Lung microvascular endothelial cell (primary cell): ENCODE measurements around the gene GRID2. TPM values are rescaled to one million over a fixed set of nuclear protein-coding genes. Genes with fewer than 3 reads are reported as not detected.
"Not testable (repeated sequence)": the region's sequence is repeated elsewhere in the genome, so short reads cannot be mapped to it uniquely, and the experiment has no call there.

Experiments used
- DNase-seq, 2 donors: peaks; one replicate each; pipeline versions ENCODE4 v3.0.0 to v3.0.0-alpha.2; 2010; ENCODE audit warnings: low read depth in 2 of 2
- total RNA-seq: library from RNA; depleted of rRNA; stranded (reverse); fragments of >200 nt; gene quantifications from 2 replicates; pipeline ENCODE4 v1.2.1, GENCODE V29; 2014

The GRID2 gene
- total RNA-seq, 1 donor from 2014 or later = not detected

DNA sequence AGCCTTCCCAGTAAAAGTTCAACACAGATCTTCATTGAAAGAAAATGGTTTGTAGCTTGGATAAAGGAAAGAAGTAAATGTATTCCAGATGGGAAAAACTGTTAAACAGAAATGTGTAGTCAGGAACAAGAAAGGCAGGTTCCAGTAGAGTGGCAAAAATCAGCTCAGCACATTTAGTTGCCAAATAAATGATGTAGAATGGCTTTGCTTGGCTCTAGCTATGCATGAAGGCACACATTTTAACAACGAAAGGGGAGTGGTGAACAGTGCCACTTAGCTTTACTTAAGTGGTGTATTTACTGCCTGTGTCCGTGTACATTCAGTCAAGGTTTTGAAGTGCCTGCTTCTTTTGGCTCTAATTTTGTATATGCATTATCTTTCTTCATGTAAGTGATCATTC lies 880.3 kb downstream of the GRID2 start:
- no peak for DNase-seq

DNA sequence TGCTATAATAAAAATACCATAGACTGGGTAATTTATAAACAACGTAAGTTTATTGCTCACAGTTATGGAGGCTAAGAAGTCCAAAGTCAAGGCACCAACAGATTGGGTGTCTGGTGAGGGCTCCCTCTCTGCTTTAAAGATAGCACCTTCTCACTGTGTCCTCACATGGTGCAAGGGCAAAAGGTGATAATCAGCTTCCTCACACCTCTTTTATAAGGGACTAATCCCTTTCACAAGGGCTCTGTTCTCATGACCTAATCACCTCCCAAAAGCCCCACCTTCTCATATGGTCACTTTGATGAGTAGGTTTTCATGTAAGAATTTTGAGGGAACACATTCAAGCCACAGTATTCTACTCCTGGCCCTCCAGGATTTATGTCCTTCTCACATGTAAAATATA lies 883.1 kb downstream of the GRID2 start:
- no peak for DNase-seq

DNA sequence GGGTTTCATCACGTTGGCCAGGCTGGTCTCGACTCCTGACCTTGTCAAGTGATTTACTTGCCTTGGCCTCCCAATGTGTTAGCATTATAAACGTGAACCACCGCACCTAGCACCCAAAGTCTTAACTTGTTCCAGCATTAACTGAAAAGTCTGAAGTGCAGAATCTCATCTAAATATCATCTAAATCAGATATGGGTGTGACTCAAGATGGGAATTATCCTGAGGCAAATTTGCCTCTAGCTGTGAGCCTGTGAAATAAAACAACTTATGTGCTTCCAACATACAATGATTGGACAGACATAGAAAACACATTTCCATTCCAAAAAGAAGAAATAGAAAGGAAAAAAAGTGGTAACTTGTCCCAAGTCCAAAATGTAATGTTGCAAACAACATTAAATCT lies 883.7 kb downstream of the GRID2 start:
- DNase-seq = no peak

DNA sequence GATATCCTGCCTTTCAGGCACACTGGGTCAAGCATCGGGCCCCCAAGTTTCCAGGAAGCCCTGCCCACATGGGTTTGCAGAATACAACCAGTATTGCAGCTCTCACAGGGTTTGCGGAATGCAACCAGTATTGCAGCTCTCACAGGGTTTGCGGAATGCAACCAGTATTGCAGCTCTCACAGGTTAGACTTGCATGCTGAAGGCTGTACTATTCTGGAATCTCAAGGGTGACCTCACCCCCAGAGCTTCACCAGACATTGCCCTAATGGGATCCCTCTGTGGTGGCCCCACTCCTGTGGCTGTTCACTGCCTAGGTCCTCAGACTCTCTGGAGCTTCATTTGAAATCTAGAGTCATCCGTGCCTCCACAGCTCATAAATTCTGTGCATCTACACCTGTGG lies 884.1 kb downstream of the GRID2 start:
- DNase-seq = no peak

DNA sequence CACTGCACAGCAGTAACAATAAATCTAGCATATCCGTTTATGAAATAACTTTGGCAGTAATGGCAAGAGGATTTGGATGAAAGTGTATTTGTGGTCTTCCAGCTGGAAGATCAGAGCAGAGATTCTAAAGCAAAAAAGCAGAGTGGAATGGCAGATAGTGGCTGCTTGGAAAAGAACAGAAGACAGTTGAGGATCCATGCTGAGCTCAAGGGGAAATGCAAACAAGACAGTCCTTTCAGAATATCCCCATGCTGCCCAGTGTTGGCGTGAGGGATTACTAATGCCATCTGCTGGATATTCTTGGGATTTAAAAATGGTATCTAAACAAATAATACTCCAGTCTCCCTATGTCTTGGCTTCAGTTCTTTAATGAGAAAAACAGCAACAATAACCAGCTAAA lies 895.7 kb downstream of the GRID2 start:
- DNase-seq = peak; percentile 10 to 33

DNA sequence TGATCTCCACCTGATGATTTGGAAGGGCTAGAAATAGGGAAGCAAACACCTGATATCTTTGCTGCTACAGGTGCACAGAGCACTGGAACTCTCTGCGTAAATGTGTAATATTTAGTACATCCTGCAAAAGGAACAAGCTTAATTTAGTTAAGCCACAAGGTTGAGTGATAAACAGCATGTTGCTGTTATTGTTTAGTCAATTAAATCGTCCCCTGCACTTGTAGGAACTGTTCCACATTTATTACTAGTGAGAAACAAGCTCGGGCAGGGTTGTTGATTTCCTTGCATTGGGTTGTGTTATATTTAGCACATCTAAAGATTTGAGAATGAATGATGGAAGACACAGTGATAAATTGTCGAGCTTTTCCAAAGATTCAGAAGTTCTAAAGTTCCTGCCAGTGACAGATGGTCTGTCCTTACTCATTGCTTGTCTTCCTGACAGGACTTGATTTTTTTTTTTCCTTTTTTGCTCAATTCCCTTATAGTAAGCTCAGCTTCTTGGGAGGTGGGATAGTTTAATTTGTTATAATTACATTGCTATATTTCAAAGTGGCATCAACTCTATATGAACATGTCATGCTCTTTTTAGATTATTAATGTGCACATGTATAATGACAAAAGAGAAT lies 897.8 kb downstream of the GRID2 start:
- no peak for DNase-seq

GRCh38 chr4:93203708-93204107 lies 899.9 kb downstream of the GRID2 start:
- no peak for DNase-seq

DNA sequence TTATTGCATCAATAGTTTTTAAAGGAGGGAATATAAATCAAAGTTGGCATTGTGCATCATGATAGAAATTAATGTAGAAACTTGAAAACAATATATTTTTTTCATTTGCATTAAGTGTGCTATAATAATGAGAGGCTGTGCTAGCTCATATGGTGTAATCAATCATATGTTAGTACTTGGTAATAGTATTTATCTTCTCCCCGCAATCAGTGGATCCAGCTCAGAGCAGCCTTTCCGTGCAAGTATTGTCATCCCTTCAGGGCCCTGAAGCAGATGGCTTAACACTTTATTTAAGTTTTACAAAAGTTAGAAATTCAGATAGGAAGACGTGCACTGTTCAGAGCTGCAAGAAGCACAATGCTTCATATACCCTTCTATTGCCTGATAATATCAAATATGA lies 908.5 kb downstream of the GRID2 start:
- DNase-seq = no peak

GRCh38 chr4:93216646-93217045 lies 912.9 kb downstream of the GRID2 start:
- DNase-seq = no peak

DNA sequence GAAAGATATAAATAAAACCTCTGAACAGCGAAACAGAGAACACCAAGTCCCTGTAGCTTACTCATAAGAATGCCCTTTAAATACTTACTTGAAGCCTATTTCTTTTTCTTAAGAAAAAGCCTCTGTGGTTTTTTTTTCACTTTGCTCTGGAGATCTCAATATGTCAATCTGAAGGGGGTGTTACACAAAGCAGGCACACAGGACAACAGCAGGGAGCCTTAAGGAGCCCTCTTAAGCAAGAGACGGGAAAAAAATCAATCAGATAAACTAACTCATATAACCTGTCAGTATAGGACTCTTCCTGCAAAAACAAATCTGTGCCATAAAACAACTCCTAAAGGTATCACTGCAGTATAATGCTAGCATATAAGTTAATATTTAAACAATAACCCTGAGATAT lies 913.7 kb downstream of the GRID2 start:
- DNase-seq = no peak

DNA sequence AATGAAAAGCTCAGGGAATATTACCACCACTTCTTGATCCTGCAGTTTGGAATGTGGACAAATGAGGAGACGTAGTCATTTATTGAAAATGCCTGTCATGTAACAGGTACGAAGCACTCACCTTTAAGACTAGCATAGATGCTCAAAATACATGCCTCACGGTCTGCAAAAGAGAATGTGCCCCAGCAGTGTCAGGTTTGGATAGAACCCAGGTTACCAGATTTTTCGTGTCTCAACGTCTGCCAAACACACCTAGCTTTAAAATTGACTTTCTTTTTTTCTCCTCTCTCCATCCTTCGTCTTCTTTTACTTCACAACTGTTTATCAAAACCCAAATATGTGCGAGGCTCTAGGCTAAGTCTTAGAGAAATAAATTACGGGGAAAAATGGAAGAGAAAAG lies 918.0 kb downstream of the GRID2 start:
- no peak for DNase-seq

GRCh38 chr4:93228021-93228420 lies 924.3 kb downstream of the GRID2 start:
- DNase-seq = no peak

DNA sequence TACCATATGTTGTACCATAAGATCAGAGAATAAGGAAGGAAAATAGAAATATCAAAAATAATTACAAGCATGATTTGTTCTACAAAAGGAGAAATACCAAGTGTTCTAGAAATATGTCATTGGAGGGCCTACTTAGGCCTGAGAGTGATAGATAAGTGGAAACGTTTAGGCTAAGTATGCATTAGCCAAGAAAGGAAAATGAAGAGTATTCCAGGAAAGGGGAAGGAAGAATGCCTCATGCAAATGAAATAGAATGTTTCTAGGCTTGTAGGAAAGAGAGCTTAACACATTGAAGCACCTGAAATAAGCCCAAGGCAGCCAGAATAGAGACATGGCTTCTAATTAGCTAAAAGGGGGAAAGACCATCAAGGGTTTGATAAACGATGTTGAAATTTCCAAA lies 929.1 kb downstream of the GRID2 start:
- DNase-seq = no peak

GRCh38 chr4:93237521-93237920 lies 933.8 kb downstream of the GRID2 start:
- no peak for DNase-seq

DNA sequence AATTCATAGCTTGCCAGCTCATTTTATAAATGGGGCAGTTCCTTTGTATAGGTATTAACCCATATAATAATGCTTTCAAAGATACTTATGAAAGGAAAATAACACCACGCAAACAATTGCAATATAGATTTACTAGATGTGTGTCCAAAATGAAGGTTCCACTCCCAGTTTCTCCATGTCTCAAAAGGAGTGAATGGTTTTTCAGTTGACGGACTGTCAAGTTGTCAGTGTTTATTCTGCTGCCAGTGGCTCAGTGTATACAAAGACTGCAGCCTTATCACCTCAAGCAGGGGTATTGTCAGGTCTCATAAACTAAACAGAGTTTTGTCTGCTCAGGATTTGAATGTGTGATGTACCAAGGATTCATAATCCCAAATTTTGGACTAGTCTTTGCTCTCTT lies 939.5 kb downstream of the GRID2 start:
- DNase-seq = no peak

DNA sequence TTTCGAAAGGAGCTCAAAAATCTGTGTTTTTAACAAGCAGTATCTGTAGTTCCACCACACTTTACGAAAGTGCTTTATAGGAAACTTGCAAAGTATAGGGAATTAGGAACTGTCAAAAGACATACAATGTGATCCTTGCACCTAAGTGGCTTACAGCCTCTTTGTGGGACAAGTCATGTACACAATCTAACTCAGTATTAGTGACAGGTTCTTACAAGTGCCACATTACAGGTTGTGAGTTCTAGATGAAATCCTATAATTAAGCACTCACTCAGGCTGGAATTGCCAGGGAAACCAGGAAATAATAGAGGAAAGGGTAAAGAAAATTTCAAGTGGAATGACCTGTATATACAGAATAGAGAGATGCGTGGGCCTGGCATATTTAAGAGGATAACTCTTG lies 957.4 kb downstream of the GRID2 start:
- no peak for DNase-seq

GRCh38 chr4:93263166-93263565 lies 959.4 kb downstream of the GRID2 start:
- no peak for DNase-seq

DNA sequence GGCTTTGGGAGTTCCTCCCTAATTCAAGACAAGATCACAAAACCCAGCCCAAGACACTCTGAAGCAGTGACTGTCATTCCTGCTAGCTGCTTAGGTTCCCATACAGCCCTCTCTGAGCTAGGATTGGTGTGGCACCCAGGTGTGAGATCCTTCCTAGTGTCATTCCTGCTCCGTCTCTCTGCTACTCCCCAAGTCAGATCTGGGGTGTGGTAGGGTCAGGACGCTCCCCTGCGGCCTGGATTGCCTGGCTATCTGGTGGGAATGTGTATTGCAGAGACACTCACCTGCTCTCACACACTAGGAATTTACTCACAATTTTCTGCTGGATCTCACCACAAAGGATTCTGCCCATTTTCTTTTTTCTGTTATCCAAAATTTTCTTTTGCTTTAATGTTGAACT lies 964.0 kb downstream of the GRID2 start:
- DNase-seq = no peak

DNA sequence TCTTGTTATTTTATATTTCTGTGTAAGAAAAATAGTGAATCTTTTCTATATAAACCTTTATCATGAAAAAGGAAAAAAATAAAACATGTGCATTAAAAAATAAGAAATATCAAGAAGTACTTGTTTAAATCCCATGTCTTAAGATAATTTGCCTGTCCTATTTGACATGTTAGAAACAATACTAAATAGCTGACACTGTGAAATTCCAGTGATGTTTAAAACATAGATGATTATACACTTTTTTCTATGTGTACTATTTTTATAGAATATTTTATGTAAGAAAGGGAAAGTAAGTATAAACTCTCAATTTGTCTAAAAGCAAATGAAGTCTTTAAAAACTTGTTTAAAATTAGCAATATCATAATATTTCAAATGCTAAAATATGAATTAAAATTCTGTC lies 981.6 kb downstream of the GRID2 start:
- DNase-seq = no peak

DNA sequence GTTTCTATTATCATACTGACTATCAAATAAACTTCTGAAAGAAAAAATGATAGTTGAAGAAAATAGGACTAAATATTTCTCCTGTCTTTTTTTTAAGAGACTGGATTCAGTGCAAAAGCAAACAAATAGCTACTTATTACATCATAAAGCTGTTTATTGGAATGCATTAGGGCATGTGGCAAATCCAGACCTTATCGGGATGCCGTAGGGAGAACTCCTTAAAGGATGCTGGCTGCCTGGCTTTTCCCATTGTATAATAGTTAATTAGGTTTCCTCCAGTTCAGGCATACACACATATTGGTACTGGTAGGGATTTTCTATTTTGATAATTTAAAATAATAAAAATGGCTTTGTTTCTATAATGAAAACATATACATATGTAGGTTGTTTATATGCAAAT lies 985.5 kb downstream of the GRID2 start:
- no peak for DNase-seq

GRCh38 chr4:93289831-93290230 lies 986.1 kb downstream of the GRID2 start:
- DNase-seq = no peak

GRCh38 chr4:93299118-93299517 lies 995.4 kb downstream of the GRID2 start:
- no peak for DNase-seq

GRCh38 chr4:93300780-93301555 lies 997.2 kb downstream of the GRID2 start:
- DNase-seq = not testable (repeated sequence)
